Muscle layer of colon (tissue), 2 donors: Measurements from ENCODE around the gene XRCC4.

ENCODE experiments used
- H3K27ac ChIP-seq: one replicate; pipeline ENCODE4 v1.7.0; 2013; ENCODE audit warnings: low read depth, mild to moderate bottlenecking, low read length, moderate library complexity
- H3K27me3 ChIP-seq, 2 donors: one replicate each; pipeline ENCODE4 v1.7.0; 2013; ENCODE audit warnings: low read length in 2 of 2, mild to moderate bottlenecking in 2 of 2; ENCODE audit not compliant: insufficient read depth in 2 of 2, control insufficient read depth in 1 of 2
- H3K36me3 ChIP-seq: one replicate; pipeline ENCODE4 v1.7.0; 2013; ENCODE audit warnings: mild to moderate bottlenecking, low read length; ENCODE audit not compliant: insufficient read depth
- H3K4me1 ChIP-seq: one replicate; pipeline ENCODE4 v1.7.0; 2013; ENCODE audit warnings: mild to moderate bottlenecking, low read length; ENCODE audit not compliant: insufficient read depth
- H3K4me3 ChIP-seq, 2 donors: one replicate each; pipeline ENCODE4 v1.7.0; 2013; ENCODE audit warnings: low read length in 2 of 2, low read depth in 1 of 2, mild to moderate bottlenecking in 1 of 2, moderate library complexity in 1 of 2
- H3K9ac ChIP-seq: one replicate; pipeline ENCODE4 v1.7.0; 2013; ENCODE audit warnings: low read length
- H3K9me3 ChIP-seq: one replicate; pipeline ENCODE4 v1.7.0; 2013; ENCODE audit warnings: mild to moderate bottlenecking, low read length
- donor health status: abdominal sarcoma.
- donor health status: Adenocarcinoma of cecum.

Gene XRCC4

DNA sequence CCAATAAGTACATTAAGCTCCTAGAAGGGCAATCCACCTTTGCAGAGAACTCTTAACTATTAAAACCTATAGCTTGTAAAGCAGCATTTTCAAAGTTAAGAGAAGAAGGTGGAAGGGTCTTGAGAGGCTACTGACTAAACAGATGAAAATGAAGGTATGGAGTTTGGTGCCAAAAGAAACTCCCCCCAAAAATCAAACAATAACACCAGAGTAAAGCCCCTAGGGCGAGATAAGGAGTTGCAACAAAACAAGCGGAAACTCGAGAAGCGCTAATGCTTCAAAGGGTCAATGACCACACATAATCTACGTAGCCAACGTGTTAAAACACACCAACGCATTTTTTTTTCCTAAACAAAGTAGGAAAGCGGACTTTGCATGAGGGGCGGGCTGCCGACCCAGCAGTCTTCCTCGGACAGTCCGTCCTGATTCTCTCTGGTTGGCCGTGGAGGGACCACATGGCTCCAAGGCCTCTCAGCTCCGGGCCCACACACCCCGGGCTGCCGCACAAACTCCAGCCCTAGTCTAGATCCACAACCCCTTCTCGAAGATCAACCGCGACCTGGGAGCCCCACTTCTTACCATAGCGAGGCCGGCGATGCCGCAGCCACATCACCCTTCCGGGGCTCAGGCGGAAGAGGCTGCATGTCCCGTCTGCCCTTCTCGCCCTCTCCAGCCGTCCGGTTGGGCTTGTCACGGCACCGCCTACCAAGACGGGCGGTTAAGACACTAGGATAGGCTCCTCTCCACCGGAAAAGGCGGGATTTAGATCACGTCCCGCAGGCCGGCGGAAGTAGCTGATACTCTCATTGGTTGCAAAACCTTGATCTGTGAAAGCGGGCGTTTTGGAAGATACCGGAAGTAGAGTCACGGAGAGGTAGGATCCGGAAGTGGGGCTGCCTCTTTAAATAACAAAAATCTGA lies at the start of gene XRCC4, which contains the start of gene TMEM167A:
TSS of gene XRCC4 (plus strand) at position 806 of the 920 bp plus-strand sequence. CDS start 27,373 bp downstream, outside the sequence.
TSS of gene TMEM167A (minus strand) at position 653 of the 920 bp plus-strand sequence. CDS start at position 582, 71 bp downstream.
- H3K27me3 ChIP-seq, result no peaks in the 10 kb centered on the region
- H3K36me3 ChIP-seq, result no peaks in the 10 kb centered on the region
- peak within 1 kb of the TSS; percentile 82 to 100 for H3K4me3 ChIP-seq
- H3K9ac ChIP-seq, result peak within 1 kb of the TSS; percentile 90
- peak within 1 kb of the TSS; percentile 89 for H3K27ac ChIP-seq
- no peaks in the 10 kb centered on the region for H3K9me3 ChIP-seq
- H3K4me1 ChIP-seq, result peaks cover 23% of the 10 kb centered on the region

DNA sequence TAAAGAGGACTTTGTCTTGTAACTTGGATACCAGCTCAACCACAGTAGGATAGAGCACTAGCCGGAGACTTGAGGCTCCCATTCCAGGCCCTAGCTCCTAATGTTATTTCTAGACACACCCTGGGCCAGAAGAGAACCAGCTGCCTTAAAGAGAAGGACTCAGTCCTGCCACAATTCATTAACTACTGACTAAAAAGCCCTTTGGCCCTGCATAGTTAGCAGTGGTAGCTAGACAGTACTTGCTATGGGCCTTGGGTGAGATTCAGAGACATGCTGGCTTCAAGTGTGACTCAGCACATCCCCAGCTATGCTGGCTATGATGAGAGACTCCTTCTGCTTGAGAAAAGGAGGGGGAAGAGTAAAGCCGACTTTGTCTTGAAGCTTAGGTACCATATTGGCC lies 47.4 kb upstream of the XRCC4 start:
- Histone ChIP-seq H3K27me3 (no peaks in the 10 kb centered on the region), H3K9ac (no peak overlapping the region), H3K4me1 (no peaks in the 10 kb centered on the region), H3K4me3 (no peak overlapping the region), H3K36me3 (no peaks in the 10 kb centered on the region), H3K9me3 (no peaks in the 10 kb centered on the region), H3K27ac (no peak overlapping the region)

DNA sequence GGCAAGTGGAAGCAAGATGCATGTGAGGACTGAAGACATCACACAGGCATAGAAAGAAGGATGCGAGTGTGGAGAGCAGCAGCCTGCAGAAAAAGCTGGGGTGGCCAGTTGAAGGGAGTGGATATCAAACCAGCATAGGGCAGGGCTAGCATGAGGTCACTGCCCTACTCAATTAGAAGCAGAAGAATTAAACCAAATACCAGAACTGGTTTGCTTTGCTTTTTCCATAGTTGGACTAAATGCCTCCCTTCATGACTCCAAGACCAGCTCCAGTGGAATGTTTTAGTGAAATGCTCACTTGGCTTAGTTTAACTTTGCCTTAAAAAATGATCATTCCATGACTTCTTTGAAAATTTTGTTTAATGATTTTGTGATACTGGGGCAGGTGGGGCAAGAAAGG lies 46.0 kb upstream of the XRCC4 start:
- H3K9ac ChIP-seq, result no peak overlapping the region
- no peaks in the 10 kb centered on the region for H3K9me3 ChIP-seq
- H3K4me3 ChIP-seq, result no peak overlapping the region
- no peaks in the 10 kb centered on the region for H3K27me3 ChIP-seq
- no peaks in the 10 kb centered on the region for H3K36me3 ChIP-seq
- no peak overlapping the region for H3K27ac ChIP-seq
- peaks cover 10% of the 10 kb centered on the region for H3K4me1 ChIP-seq

DNA sequence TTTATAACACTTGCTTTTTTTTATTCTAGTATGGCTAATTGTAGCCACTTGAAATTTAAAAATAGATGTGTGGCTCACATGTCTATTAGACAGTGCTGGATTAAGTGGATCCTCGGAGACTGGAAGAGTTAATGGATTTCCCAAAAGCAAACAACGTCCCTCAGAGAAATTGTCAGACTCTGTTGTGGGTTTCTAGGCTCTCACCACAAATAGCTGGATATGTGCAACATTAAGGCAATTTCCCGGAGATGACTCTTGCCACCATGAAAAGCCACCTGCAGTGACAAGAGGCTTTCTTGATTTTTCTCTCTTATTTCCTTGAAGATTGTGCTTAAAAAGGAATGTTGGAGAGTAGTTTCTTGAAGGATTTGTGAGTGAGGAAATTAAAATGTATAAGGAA lies 43.3 kb upstream of the XRCC4 start:
- H3K27me3 ChIP-seq, result no peaks in the 10 kb centered on the region
- H3K36me3 ChIP-seq, result no peaks in the 10 kb centered on the region
- no peak overlapping the region for H3K9ac ChIP-seq
- no peak overlapping the region for H3K27ac ChIP-seq
- H3K9me3 ChIP-seq, result no peaks in the 10 kb centered on the region
- H3K4me3 ChIP-seq, result no peak overlapping the region
- peaks cover 10% of the 10 kb centered on the region for H3K4me1 ChIP-seq

DNA sequence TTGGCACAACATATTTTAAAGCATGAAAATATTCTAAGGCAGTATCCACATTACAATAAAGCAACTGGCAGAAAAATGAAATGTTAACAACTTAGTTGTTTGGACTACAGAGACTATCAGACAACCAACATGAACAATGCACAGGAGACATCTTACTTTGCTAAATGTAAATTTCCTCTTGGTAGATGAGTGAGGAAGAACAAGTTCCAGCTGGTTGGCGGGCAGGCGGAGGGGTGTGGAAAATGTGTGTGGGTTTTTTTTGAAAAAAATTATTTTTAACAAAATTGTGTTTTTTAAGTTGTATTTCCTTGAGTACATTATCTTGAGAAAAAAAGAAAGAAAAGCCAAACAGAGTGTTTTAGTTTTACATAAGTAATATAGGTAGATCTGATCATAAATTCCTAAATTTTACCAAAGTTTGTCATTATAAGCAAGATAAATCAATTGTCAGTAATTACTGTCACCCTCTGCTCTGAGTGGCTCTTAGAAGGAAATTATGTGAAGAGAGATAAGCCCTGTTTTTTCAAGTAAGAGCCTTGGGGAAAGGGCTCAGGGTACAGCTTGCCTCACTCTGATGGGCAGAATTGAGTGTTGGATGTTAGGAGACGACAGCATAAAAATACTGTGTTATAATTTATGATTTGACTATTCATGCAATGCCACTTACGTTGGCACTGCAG lies 42.7 kb upstream of the XRCC4 start:
- Histone ChIP-seq H3K27me3 (no peaks in the 10 kb centered on the region), H3K9me3 (no peaks in the 10 kb centered on the region), H3K4me3 (no peak overlapping the region), H3K27ac (no peak overlapping the region), H3K9ac (no peak overlapping the region), H3K4me1 (peaks cover 10% of the 10 kb centered on the region), H3K36me3 (no peaks in the 10 kb centered on the region)

DNA sequence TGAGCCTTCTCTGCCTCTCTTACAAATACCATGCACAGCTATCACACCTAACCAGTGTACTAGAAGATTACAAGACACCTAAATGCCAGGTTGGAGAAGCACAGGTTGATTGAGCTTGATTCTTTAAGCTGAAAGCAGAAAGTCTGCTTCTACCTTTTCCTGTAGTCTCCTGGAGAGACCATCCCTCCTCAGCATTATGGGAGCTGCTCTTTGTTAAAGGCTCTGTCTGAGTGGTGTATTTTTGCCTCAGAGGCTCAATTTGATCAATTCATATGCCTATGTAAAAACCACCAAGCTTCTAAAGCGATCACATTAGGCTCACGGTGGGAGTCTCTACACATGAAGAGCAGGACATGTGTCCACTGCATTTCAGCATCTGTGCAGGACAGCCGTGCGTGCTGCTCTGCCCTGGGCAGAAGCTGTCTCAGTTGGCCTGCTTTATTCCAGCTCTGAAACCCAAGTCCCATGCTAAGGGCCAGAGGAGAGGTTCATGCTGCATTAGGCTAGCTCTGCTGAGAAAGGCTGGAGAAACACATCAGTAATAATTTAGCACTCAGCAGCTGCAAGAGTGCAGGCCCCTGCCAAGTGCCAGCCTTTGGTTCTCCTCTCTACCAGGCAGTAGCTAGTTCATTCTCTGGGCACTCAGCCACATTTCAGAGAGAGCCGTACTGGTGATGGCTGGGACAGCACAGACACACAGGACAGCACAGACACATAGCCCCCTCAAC lies 41.8 kb upstream of the XRCC4 start:
- no peak overlapping the region for H3K4me3 ChIP-seq
- peaks cover 10% of the 10 kb centered on the region for H3K4me1 ChIP-seq
- H3K9ac ChIP-seq, result no peak overlapping the region
- no peaks in the 10 kb centered on the region for H3K36me3 ChIP-seq
- H3K9me3 ChIP-seq, result no peaks in the 10 kb centered on the region
- no peaks in the 10 kb centered on the region for H3K27me3 ChIP-seq
- no peak overlapping the region for H3K27ac ChIP-seq

DNA sequence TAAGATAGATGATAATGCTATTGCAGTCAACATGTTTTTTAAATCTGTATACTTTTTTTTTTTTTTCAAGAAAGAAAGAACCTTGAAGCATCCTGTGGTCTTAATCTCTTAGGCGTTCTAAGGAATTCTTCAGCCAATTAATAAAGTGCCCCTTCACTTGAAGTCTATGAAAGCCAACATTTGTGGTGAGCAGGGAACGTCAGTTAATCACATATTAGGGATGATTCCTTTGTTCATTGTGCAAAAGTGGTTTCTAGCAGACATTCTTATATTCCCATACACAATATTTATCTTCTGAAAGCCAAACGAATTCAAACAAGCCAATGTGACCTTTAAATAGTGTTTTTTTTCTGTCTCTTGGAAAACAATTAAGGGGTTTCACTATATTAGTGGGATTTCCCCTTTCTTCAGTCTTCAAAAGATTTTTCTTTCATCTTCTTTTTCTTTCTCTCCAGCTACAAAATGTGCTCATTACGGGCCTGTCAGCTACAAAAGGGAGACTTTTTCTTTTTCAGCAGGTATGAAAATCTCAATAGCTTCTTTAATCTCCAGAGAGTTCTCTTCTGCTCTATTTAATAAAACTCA lies 40.3 kb upstream of the XRCC4 start:
- Histone ChIP-seq H3K27ac (no peak overlapping the region), H3K4me3 (no peak overlapping the region), H3K4me1 (peaks cover 10% of the 10 kb centered on the region), H3K9ac (no peak overlapping the region), H3K9me3 (no peaks in the 10 kb centered on the region), H3K36me3 (no peaks in the 10 kb centered on the region), H3K27me3 (no peaks in the 10 kb centered on the region)

DNA sequence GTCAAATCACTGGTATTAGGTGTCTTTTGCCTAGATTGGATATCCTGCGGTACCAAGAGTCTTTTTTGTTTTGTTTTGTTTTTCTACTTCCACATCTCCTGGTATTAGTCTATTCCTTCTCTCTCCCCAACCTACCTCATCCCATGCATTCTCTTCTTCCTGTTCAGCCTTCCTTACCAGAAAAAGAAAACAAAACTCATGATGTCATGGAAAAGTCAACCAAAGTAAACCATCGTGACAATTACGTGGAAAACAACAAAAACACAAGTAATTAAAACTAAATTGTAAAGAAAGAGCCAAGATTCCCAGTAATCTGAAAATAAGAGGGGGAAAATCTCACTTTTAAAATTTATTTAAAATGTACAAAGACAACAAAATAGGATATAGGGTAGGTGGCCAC lies 38.4 kb upstream of the XRCC4 start:
- no peaks in the 10 kb centered on the region for H3K36me3 ChIP-seq
- H3K27ac ChIP-seq, result no peak overlapping the region
- H3K27me3 ChIP-seq, result no peaks in the 10 kb centered on the region
- no peak overlapping the region for H3K9ac ChIP-seq
- no peak overlapping the region for H3K4me3 ChIP-seq
- peaks cover 10% of the 10 kb centered on the region for H3K4me1 ChIP-seq
- no peaks in the 10 kb centered on the region for H3K9me3 ChIP-seq

DNA sequence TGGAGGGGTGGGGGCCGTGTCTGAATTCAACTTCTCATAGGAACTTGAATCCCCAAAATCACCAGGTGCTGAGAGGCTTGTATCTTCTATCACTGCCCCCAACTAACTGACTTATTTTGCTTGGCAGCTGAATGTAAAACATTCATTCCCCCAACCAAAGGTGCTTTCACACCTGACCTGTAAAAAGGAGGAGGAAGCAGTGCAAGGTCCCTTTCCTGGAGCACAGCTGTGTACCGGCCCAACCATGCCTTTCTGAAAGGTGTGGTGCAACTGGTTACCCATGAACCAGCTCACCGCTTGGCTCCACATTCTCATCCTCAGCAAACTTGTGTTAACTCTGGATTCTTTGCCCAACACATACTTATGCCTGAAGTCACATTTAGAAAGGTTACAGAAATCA lies 34.8 kb upstream of the XRCC4 start:
- H3K27me3 ChIP-seq, result no peaks in the 10 kb centered on the region
- no peaks in the 10 kb centered on the region for H3K9me3 ChIP-seq
- H3K36me3 ChIP-seq, result no peaks in the 10 kb centered on the region
- no peaks in the 10 kb centered on the region for H3K4me1 ChIP-seq
- H3K27ac ChIP-seq, result no peak overlapping the region
- H3K4me3 ChIP-seq, result no peak overlapping the region
- H3K9ac ChIP-seq, result no peak overlapping the region

DNA sequence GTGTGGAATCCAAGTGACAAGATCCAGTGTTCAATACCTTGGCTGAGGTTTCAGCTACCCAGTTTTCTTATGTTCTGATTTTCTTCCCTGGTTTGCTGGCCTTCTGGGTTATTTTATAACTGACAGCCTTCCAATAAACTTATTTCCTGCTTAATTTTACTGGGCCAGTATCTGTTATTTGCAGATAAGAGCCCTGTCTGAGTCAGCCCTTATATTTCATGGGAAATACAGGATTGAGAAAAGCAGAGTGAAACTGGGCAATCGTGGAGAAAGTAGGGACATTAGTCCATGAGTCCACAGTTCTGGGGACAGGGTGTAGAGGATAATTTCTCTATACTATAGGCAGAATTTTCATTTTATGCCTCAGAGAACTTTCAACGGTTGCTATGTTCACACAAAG lies 32.4 kb upstream of the XRCC4 start:
- H3K4me1 ChIP-seq, result no peaks in the 10 kb centered on the region
- peaks cover 6% of the 10 kb centered on the region for H3K36me3 ChIP-seq
- H3K4me3 ChIP-seq, result no peak overlapping the region
- H3K9me3 ChIP-seq, result no peaks in the 10 kb centered on the region
- no peak overlapping the region for H3K9ac ChIP-seq
- H3K27ac ChIP-seq, result no peak overlapping the region
- no peaks in the 10 kb centered on the region for H3K27me3 ChIP-seq

DNA sequence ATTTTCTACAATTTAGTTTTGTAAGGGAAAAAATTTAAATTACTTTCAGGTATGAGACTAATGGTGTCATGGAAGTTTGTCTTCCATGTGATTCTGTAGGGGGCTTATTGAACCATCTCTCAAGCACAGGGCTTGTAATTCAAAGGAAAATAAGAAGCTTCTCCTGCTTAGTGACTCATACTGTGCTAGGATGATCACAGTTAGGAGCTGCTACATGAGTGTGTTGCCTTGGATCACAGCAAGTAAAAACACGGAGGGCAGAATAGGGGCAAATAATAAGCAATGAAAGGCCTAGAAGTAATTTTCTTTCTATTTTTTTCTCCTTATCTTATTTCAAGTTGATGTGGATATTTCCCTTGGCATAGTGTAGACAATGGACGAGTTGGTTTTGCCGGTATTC lies 29.1 kb upstream of the XRCC4 start:
- Histone ChIP-seq H3K9me3 (no peaks in the 10 kb centered on the region), H3K9ac (no peak overlapping the region), H3K4me1 (no peaks in the 10 kb centered on the region), H3K4me3 (no peak overlapping the region), H3K27me3 (no peaks in the 10 kb centered on the region), H3K36me3 (peaks cover 10% of the 10 kb centered on the region), H3K27ac (no peak overlapping the region)
